GM12873 (cell line): ENCODE data around the gene CD4.
A peak's percentile ranks its signal among the peaks of the same experiment; 100 is the strongest.

Source experiments
- CTCF ChIP-seq: IDR thresholded peaks from 2 replicates; pipeline ENCODE4 v1.5.1; 2012; ENCODE audit warnings: low read depth, mild to moderate bottlenecking, moderate library complexity, low read length, control low read depth; ENCODE audit not compliant: insufficient read depth; ENCODE audit errors: missing control alignments

Gene CD4

GRCh38 chr12:6866920-6867412 is 77.6 kb downstream of the CD4 start:
- no peak for TF ChIP-seq CTCF

DNA sequence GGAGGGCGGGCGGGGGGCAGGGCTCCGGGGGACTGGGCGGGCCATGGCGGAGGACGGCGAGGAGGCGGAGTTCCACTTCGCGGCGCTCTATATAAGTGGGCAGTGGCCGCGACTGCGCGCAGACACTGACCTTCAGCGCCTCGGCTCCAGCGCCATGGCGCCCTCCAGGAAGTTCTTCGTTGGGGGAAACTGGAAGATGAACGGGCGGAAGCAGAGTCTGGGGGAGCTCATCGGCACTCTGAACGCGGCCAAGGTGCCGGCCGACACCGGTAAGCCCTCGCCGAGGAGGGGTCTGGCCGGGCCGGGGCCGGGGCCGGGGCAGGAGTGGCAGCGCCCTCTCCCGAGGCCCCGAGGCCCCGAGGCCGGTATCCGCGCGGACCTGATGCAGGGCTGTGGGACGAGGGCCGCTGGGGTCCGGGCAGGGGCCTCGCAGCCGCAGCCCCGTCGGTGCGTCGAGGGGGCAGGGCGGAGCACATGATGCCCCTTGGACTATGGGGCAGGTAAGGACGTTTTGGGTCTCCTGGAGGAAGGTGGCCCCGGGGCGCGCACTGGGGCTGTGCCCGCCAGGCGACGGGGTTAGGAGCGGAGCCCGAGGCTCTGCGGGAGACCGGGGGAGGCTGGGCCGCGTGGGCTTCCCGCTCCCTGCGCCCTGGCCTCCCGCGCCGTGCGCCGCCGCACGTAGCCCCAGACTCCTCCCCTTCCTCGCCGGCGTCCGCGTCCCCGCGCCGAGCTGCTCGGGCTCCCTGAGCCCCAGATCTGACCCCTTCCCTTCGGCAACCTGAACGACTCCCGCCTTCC is 78.3 kb downstream of the CD4 start, which contains the start of gene TPI1:
TSS of gene TPI1 (plus strand) at position 119 of the 798 bp plus-strand sequence. CDS start at position 155, 36 bp downstream.
- no peak for TF ChIP-seq CTCF

- TF ChIP-seq CTCF = peak; percentile 31
These were observed 79.1 kb downstream of the CD4 start for GRCh38 chr12:6868211-6869048.

DNA sequence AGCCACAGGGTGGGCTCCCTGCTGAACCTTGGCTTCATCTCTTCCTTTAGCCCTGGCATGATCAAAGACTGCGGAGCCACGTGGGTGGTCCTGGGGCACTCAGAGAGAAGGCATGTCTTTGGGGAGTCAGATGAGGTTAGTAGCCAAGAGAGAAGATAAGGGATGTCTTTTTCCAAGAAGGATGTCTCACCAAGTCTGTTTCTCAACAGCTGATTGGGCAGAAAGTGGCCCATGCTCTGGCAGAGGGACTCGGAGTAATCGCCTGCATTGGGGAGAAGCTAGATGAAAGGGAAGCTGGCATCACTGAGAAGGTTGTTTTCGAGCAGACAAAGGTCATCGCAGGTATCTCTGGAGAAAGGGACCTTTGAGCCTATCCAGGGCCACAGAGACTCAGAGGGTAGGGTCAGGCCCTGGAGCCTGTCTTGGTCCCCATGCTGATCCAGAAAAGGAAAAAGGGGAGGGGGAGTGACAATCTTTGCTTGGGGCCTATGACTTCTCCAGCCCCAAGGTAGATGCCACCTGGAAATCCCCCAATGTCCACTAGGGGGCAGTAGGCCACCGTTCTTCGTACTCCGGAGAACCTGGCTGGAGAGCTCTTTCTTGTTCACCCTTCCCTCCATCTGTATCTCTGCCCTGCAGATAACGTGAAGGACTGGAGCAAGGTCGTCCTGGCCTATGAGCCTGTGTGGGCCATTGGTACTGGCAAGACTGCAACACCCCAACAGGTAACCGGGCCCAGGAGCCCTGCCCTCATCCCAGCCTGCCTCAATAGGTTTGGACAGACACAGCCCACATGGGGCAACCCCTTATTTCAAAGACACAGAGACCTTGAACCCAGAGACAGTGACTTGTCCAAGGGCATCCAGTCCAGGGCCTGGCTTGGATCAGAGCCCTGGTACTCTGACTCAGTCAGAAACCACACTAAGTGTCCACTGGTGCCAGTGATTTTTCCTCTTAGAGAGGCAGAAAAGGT is 80.0 kb downstream of the CD4 start:
- TF ChIP-seq CTCF = peak; percentile 95
